NCI-H128 (cell line): ENCODE data around the gene CAPG.
"Not testable (repeated sequence)": the region's sequence is repeated elsewhere in the genome, so short reads cannot be mapped to it uniquely, and the experiment has no call there.

Experiments used
- DNase-seq: peaks from one replicate; lab custom pipeline; 2025; ENCODE audit not compliant: unreplicated experiment; lab: John Stamatoyannopoulos, UW

CAPG gene

GRCh38 chr2:85398426-85399182 is 11.6 kb downstream of the CAPG start:
- DNase-seq = no peak

GRCh38 chr2:85397925-85398331 is 12.2 kb downstream of the CAPG start:
- no peak for DNase-seq

GRCh38 chr2:85396531-85397470 is 13.4 kb downstream of the CAPG start:
- DNase-seq = no peak

DNA sequence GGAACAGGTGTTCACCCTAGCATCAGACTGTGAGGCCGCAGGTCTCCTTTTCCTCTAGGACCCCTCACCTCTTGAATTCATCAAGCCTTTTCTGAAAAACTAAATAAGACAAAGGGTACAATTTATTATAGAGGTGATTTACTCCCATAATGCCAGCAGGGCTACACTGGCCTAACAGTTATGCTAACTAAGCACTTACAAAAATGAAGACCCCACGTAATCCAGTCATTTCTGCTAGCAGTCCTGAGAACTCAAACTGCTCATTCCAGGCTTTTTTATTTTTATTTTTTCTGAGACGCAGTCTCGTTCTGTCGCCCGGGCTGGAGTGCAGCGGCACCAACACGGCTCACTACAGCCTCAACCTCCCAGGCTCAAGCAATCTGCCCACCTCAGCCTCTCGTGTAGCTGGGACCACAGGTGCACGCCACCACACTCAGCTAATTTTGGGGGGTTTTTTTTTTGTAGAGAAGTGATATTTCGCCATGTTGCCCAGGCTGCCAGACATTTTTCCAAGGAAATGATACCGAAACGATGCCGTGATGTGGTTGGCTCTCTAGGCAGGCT is 14.2 kb downstream of the CAPG start:
- DNase-seq = no peak

- no peak for DNase-seq
Observed at GRCh38 chr2:85394976-85395375, 15.2 kb downstream of the CAPG start.

GRCh38 chr2:85394261-85394681 is 15.9 kb downstream of the CAPG start:
- peak; percentile 56 for DNase-seq

- no peak for DNase-seq
Observed at GRCh38 chr2:85393836-85394235, 16.3 kb downstream of the CAPG start.

DNA sequence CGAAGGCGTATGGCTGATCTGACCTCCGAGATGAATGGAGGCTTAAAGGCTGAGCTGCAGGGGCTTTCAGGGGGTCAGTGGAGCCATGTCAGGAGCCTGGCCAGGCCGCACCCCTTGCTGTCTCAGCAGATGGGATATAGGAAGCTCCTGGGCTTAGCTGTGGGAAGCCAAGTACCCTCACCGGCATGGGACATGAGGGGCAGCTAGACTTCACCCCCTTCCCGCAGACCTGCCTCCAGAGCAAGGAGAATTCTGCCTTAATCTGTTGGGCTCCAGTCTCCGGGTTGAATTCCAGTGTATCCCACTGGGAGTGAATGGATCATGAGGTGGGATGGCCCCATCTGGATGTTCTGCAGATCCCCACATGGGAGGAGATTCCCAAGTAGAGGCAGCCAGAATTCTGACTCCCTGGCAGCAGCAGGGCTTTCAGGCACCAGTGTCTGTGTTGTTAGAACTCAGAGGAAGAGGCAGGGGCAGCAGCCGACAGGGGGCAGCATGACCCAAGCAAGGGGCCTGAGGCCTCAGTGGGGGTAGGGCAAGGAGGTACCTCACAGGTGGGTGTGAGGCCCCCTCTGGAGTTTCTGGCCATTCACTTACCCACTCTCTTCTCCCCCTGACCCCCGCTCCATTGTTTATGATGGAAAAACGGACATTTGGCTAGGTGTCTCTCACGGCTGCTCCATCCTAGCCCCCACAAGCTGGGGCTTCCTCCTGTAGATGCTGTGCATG is 19.1 kb downstream of the CAPG start:
- no peak for DNase-seq

- DNase-seq = no peak
Observed at GRCh38 chr2:85388878-85389538, 21.2 kb downstream of the CAPG start.

- DNase-seq = no peak
Observed at GRCh38 chr2:85387754-85388153, 22.4 kb downstream of the CAPG start.

DNA sequence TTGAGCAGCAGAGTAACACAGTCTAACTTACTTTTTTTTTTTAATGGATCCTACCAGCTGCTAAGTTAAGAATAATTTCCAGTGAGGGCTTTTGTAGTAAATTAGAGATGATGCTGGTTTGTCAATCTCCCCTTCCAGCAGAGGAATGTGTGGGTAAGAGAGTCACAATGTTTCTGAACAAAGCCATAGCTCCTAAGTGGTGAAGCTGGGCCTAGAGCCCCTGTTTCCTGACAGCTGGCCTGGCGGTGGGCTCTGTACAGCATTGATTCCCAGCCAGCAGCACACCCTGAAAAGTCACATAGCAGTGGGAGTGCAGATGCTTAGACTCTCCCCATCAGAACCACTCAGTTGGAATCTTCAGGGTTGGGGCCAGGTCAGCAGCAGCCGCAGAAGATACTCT is 24.4 kb downstream of the CAPG start:
- DNase-seq = no peak

GRCh38 chr2:85383850-85384249 is 26.3 kb downstream of the CAPG start:
- DNase-seq = no peak

DNA sequence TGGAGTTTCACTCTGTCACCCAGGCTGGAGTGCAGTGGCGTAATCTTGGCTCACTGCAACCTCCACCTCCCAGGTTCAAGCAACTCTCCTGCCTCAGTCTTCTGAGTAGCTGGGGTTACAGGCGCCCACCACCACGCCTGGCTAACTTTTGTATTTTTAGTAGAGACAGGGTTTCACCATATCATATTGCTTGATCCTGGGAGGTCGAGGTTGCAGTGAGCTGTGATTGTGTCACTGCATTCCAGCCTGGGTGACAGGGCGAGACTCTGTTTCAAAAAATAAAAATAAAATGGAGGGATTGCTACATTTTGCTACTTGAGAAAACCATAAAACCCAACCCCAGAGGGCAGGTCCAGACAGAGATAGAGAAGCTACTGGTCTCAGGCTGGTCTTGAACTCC is 27.0 kb downstream of the CAPG start:
- not testable (repeated sequence) for DNase-seq

- DNase-seq = no peak
Observed at GRCh38 chr2:85380048-85380447, 30.1 kb downstream of the CAPG start.

DNA sequence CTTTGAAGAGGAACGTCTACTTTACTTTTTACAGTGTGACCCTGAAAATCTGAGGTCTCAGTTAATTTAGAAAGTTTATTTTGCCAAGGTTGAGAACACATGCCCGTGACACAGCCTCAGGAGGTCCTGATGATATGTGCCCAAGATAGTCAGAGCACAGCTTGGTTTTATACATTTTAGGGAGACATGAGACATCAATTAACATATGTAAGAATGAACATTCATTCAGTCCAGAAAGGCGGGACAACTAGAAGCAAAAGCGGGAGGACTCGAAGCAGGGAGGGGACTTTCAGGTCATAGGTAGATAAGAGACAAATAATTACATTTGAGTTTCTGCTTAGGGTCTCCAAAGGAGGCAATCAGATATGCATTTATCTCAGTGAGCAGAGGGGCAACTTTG is 31.9 kb downstream of the CAPG start:
- DNase-seq = no peak

- no peak for DNase-seq
Observed at GRCh38 chr2:85377083-85377482, 33.1 kb downstream of the CAPG start.

GRCh38 chr2:85376291-85377065 is 33.7 kb downstream of the CAPG start:
- DNase-seq = no peak

GRCh38 chr2:85371045-85371444 is 39.1 kb downstream of the CAPG start:
- DNase-seq = no peak

DNA sequence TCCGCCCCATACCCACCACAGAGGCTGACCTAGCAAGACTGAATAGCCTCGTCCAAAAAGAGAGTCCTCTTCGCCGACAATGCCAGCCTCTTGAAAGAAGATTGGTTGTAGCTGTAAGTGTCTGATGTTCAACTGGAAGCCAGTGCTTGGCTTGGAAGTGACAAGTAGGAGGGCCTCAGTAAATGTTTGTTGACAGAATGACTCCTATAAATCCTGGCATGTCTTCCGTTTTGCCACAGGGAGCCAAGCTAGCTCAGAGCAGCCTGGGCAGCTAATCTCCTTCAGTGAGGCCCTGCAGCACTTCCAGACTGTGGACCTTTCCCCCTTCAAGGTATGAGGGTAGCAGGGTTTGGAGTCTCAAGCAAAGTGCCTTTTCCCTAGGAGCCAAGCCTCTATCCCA is 40.7 kb downstream of the CAPG start:
- DNase-seq = no peak

DNA sequence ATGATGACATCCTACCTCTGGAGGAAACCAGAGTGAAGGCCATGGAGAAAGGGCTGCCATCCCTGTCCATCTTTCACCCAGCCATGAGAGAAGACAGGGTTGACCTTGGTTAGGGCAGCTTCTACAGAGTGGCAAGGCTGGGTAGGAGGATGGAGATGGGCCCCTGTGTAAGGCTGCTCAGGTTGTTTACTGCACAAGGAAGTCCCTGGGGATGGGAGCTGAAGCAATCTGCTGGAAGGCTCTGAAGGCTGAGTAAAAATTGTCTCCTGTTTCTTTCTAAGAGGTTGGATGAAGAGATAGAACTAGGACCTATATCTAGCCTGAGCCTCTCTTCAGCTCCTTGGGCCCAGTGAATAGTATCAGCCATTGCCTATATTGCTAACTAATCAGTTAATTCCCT is 41.2 kb downstream of the CAPG start:
- no peak for DNase-seq
